ENCODE measurements around the gene MCRS1. TPM values are rescaled to one million over a fixed set of nuclear protein-coding genes. Genes with fewer than 3 reads are reported as not detected.

The MCRS1 gene
- total RNA-seq, 1 donor from 2014 or later = 65.6 TPM

DNA sequence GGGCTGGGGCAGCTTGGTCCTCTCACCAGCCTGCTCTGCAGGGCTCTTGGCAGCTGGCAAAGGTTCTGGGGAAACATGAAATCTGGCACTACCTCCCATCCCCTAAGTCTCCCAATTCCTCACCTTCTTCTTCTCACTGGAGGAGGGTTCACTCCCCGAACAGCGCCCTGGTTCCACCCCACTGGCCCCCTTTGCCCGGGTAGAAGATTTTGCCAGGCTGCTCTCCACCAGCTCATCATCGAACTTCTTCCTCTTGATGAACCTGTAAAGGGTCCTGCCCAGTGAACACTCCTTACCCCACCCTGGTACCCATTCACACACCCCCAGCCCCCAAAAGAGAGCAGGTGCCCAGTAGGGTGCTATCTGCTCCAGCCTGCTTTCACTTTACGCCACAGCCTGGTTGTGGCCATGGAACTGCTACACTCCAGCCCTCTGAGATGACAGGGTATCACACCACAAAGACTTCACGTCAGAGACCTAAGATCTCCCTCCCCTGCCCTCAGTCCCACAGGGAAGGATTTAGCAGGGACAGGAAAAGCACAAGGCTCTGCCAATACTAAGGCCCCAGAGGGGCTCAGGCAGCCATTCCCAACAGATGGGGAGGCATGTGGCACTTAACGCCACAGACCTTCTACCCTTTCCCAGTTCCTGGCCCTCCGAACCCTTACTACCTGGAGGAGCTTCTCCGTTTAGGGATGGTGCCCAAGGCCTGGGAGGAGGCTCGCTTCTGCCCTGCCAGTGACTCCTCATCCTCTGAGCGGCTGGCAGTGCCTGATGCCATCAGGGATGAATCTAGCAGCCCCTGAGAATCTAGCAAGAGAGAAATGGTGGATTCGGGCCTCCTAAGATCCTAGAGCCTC lies 2.3 kb downstream of the MCRS1 start:
- Mint-ChIP-seq H3K9me3 (no peaks in the 10 kb centered on the region), H3K4me3 (no peak overlapping the region), H3K27me3 (ENCODE audit: low read depth) (no peaks in the 10 kb centered on the region), H3K27ac (no peak overlapping the region), H3K36me3 (peaks cover 20% of the 10 kb centered on the region), H3K4me1 (peaks cover 16% of the 10 kb centered on the region)
- no peak for DNase-seq (ENCODE audit: low spot score in 2 of 2, unreplicated experiment in 2 of 2)
- TF ChIP-seq CTCF (IDR thresholded peaks at IDR 0.05; ENCODE audit: unreplicated experiment) = no peak

DNA sequence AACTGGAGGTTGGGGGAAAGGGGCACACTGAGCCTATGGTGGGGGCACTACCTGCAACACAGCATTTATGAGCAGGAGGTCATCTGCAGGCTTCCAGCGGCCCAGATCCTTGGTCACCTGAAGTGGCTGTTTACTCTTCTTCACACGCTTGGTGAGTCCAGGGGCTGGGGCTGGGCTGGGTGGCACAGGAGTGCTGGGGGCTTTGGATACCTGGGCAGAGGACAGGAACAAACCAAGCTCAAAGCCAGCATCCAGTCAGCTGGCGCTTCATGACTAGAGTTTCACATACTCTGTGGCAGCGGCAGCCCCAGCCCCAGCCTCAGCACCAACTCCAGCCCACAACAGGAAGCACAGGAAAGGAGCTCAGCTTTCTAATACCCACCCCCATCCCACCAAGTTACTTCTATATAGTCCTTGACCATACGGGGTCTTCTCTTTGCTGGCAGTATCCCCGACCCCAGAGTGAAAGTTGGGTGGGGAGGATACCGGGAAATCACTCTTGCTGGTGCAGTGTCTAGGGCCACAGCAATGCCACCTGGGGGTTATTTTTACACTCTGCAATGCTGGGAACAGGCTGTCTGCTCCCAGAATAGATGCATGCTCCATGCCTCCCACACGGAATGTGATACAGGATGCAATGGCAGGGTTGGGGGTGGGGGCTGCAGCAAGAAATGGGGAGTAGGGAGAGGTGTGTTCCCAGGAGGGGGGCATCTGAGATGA lies 3.1 kb downstream of the MCRS1 start:
- no peak for TF ChIP-seq CTCF (IDR thresholded peaks at IDR 0.05; ENCODE audit: unreplicated experiment)
- Mint-ChIP-seq H3K36me3 (peaks cover 19% of the 10 kb centered on the region), H3K9me3 (no peaks in the 10 kb centered on the region), H3K4me3 (no peak overlapping the region), H3K27me3 (ENCODE audit: low read depth) (no peaks in the 10 kb centered on the region), H3K4me1 (peaks cover 14% of the 10 kb centered on the region), H3K27ac (no peak overlapping the region)
- no peak for DNase-seq (ENCODE audit: low spot score in 2 of 2, unreplicated experiment in 2 of 2)

GRCh38 chr12:49563951-49564685 lies 3.8 kb downstream of the MCRS1 start:
- H3K4me3 Mint-ChIP-seq = no peak overlapping the region

DNA sequence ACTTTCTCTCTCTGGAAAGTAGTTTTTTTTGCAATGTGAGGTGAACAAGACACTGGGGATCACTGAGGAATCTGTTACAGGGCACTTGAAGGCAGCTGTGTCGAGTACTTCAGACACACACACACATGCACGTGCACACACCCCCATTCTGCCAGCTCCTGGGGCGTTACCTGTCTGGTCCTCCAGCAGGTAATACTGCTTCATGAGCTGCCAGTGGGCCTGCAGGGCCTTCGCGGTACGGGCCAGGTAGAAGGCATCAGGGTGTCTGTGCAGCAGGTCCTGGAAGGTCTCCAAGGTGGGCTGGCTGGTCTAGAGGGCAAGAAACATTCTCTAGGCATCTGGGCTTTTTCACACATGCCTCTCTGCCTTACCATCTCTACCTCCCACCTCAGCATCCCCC lies 5.1 kb downstream of the MCRS1 start:
- DNase-seq (ENCODE audit: low spot score in 2 of 2, unreplicated experiment in 2 of 2) = no peak
- Mint-ChIP-seq H3K36me3 (peaks cover 27% of the 10 kb centered on the region), H3K27me3 (ENCODE audit: low read depth) (no peaks in the 10 kb centered on the region), H3K4me1 (peaks cover 7% of the 10 kb centered on the region), H3K27ac (no peak overlapping the region), H3K9me3 (no peaks in the 10 kb centered on the region), H3K4me3 (no peak overlapping the region)
- TF ChIP-seq CTCF (IDR thresholded peaks at IDR 0.05; ENCODE audit: unreplicated experiment) = no peak

More at GRCh38 chr12:49563951-49564685, 3.8 kb downstream of the MCRS1 start:
- DNase-seq (ENCODE audit: low spot score in 2 of 2, unreplicated experiment in 2 of 2) = no peak
- H3K4me1 Mint-ChIP-seq = peaks cover 14% of the 10 kb centered on the region
- H3K27ac Mint-ChIP-seq = no peak overlapping the region
- no peaks in the 10 kb centered on the region for H3K27me3 Mint-ChIP-seq (ENCODE audit: low read depth)
- H3K9me3 Mint-ChIP-seq = no peaks in the 10 kb centered on the region
- peaks cover 22% of the 10 kb centered on the region for H3K36me3 Mint-ChIP-seq
- no peak for TF ChIP-seq CTCF (IDR thresholded peaks at IDR 0.05; ENCODE audit: unreplicated experiment)

- H3K27ac Mint-ChIP-seq = no peak overlapping the region
- H3K36me3 Mint-ChIP-seq = peaks cover 27% of the 10 kb centered on the region
Observed at GRCh38 chr12:49562233-49562632, 5.7 kb downstream of the MCRS1 start.

More at GRCh38 chr12:49562233-49562632, 5.7 kb downstream of the MCRS1 start:
- no peak for DNase-seq (ENCODE audit: low spot score in 2 of 2, unreplicated experiment in 2 of 2)
- Mint-ChIP-seq H3K9me3 (no peaks in the 10 kb centered on the region), H3K4me1 (peaks cover 4% of the 10 kb centered on the region), H3K4me3 (no peak overlapping the region), H3K27me3 (ENCODE audit: low read depth) (no peaks in the 10 kb centered on the region)
- no peak for TF ChIP-seq CTCF (IDR thresholded peaks at IDR 0.05; ENCODE audit: unreplicated experiment)

Data from mesothelial cell of epicardium (in vitro differentiated cells).